ENCODE results near the gene NAGA.
"Not testable (repeated sequence)": the region's sequence is repeated elsewhere in the genome, so short reads cannot be mapped to it uniquely, and the experiment has no call there.

NAGA gene

GRCh38 chr22:42076764-42077485 lies 6.3 kb upstream of the NAGA start:
- no peak for DNase-seq (ENCODE audit: low read depth, low spot score)

GRCh38 chr22:42074846-42075676 lies 4.4 kb upstream of the NAGA start:
- no peak for DNase-seq (ENCODE audit: low read depth, low spot score)

- DNase-seq (ENCODE audit: low read depth, low spot score): no peak
These were observed 3.7 kb upstream of the NAGA start, which contains the start of gene PHETA2 for GRCh38 chr22:42074132-42074811. PHETA2 (plus strand) TSS chr22:42074248; CDS start chr22:42077294, 3,046 bp downstream.

- no peak for DNase-seq (ENCODE audit: low read depth, low spot score)
These were observed 3.0 kb upstream of the NAGA start for GRCh38 chr22:42073621-42074041.

GRCh38 chr22:42072606-42073330 lies 2.2 kb upstream of the NAGA start:
- no peak for DNase-seq (ENCODE audit: low read depth, low spot score)

- not testable (repeated sequence) for DNase-seq (ENCODE audit: low read depth, low spot score)
These were observed 896 bp upstream of the NAGA start for GRCh38 chr22:42071508-42071907.

- no peak for DNase-seq (ENCODE audit: low read depth, low spot score)
These were observed 653 bp downstream of the NAGA start for GRCh38 chr22:42069801-42070516.

GRCh38 chr22:42068291-42068690 lies 2.3 kb downstream of the NAGA start:
- DNase-seq (ENCODE audit: low read depth, low spot score): no peak

GRCh38 chr22:42067671-42068251 lies 2.9 kb downstream of the NAGA start:
- no peak for DNase-seq (ENCODE audit: low read depth, low spot score)

GRCh38 chr22:42066937-42067336 lies 3.7 kb downstream of the NAGA start:
- DNase-seq (ENCODE audit: low read depth, low spot score): no peak

- no peak for DNase-seq (ENCODE audit: low read depth, low spot score)
These were observed 4.4 kb downstream of the NAGA start for GRCh38 chr22:42066126-42066761.

- DNase-seq (ENCODE audit: low read depth, low spot score): peak; percentile 69
These were observed 5.0 kb downstream of the NAGA start for GRCh38 chr22:42065438-42066125.

- no peak for DNase-seq (ENCODE audit: low read depth, low spot score)
These were observed 6.0 kb downstream of the NAGA start for GRCh38 chr22:42064629-42065028.

- DNase-seq (ENCODE audit: low read depth, low spot score): no peak
These were observed 8.0 kb downstream of the NAGA start for GRCh38 chr22:42062506-42063170.

- no peak for DNase-seq (ENCODE audit: low read depth, low spot score)
These were observed 9.6 kb downstream of the NAGA start for GRCh38 chr22:42061041-42061440.

- DNase-seq (ENCODE audit: low read depth, low spot score): no peak
These were observed 10.1 kb downstream of the NAGA start for GRCh38 chr22:42060489-42060888.

GRCh38 chr22:42056757-42057511 lies 13.7 kb downstream of the NAGA start:
- DNase-seq (ENCODE audit: low read depth, low spot score): no peak

- no peak for DNase-seq (ENCODE audit: low read depth, low spot score)
These were observed 17.8 kb downstream of the NAGA start for GRCh38 chr22:42052765-42053164.
